ENCODE data around the gene CXCR6.

Gene CXCR6

DNA sequence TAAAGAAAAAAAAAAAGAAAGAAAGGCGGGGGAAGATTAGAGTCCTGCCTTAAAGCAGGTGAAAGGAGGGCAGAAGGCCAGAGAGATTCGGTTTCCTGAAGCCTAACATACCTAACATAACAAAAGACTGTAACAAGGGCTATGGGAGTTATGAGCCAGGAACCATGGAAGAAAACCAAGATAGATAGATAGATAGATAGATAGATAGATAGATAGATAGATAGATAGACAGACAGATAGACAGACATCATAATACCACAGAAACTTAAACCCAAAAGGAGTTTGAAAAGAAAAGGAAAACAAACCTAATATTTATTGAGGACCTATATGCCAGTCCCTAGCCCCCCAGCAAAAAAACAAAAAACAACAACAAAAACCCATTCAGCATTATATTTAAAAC is 54.7 kb downstream of the CXCR6 start:
- TF ChIP-seq, protein P1, sequence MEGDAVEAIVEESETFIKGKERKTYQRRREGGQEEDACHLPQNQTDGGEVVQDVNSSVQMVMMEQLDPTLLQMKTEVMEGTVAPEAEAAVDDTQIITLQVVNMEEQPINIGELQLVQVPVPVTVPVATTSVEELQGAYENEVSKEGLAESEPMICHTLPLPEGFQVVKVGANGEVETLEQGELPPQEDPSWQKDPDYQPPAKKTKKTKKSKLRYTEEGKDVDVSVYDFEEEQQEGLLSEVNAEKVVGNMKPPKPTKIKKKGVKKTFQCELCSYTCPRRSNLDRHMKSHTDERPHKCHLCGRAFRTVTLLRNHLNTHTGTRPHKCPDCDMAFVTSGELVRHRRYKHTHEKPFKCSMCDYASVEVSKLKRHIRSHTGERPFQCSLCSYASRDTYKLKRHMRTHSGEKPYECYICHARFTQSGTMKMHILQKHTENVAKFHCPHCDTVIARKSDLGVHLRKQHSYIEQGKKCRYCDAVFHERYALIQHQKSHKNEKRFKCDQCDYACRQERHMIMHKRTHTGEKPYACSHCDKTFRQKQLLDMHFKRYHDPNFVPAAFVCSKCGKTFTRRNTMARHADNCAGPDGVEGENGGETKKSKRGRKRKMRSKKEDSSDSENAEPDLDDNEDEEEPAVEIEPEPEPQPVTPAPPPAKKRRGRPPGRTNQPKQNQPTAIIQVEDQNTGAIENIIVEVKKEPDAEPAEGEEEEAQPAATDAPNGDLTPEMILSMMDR (IDR thresholded peaks at IDR 0.05; ENCODE audit: extremely low read depth, insufficient read depth, missing control alignments): no peak
- in situ Hi-C loops (cut with MboI; ENCODE audit: low pct_unique_long_range_greater_than_20kb, low sequenced_read_pairs, unreplicated experiment): no loop called here
- no peak for DNase-seq (ENCODE audit: low spot score)

All from GM13977 (cell line).